NCI-H345 (cell line): ENCODE measurements around the gene GLP2R.
"Not testable (repeated sequence)": the region's sequence is repeated elsewhere in the genome, so short reads cannot be mapped to it uniquely, and the experiment has no call there.

Experiments used
- DNase-seq: peaks from one replicate; lab custom pipeline; 2025; lab: John Stamatoyannopoulos, UW

GLP2R gene

GRCh38 chr17:9825641-9826150 lies at the start of gene GLP2R:
GLP2R (plus strand) TSS chr17:9825924; CDS start chr17:9826064, 140 bp downstream.
- no peak for DNase-seq

- DNase-seq = no peak
These were observed 48.8 kb upstream of the GLP2R start for GRCh38 chr17:9776911-9777310.

- DNase-seq = no peak
These were observed 45.2 kb upstream of the GLP2R start for GRCh38 chr17:9780552-9780951.

DNA sequence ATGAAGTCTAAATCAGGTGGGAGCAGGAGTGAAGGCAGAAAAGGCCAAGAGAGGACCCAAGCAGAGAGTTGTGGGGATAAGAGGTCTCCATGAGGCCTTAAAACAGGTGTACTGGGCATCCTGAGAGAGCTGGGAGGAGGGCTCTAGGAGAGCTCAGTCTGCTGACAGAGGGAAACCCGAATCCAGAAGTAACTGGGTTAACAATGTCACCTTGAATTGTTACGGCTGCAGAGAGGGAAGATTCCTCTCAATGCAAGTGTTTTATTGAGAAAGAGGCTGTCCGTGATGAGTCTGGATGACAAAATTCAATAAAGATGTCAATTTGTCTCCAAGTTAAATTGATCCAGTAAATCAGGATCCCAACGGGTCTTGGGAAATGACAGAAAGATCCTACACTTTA lies 42.7 kb upstream of the GLP2R start:
- no peak for DNase-seq

DNA sequence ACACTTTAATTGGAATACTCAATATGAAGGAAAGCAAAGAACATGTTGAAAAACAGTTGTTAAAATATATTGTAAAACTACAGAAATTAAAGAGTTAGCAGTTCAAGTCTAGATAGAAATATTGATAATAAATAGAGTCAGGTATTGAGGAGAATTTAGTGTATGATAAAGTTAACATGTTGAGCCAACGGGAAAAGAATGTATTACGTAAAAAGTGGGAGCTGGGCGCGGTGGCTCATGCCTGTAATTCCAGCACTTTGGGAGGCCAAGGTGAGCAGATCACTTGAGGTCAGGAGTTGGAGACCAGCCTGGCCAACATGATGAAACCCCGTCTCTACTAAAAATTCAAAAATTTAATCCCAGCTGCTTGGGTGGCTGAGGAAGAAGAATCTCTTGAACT lies 42.3 kb upstream of the GLP2R start:
- DNase-seq = not testable (repeated sequence)

DNA sequence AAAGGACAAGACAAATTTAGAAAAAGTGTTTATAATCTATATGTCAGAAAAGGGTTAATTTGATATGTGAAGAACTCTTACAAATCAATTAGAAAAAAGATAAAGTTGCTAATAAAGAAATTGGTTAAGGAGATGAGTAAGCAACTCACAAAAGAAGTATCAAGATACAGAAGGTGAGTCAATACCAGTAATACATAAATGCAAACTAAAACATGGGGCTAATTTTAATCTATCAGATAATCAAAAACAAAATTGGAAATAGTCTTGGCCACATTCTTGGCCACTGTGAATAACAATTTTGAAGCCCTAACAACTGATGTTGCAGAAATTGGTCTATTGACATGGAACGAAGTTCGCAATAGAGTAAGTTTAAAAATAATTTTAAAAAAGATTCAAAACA lies 41.2 kb upstream of the GLP2R start:
- no peak for DNase-seq

DNA sequence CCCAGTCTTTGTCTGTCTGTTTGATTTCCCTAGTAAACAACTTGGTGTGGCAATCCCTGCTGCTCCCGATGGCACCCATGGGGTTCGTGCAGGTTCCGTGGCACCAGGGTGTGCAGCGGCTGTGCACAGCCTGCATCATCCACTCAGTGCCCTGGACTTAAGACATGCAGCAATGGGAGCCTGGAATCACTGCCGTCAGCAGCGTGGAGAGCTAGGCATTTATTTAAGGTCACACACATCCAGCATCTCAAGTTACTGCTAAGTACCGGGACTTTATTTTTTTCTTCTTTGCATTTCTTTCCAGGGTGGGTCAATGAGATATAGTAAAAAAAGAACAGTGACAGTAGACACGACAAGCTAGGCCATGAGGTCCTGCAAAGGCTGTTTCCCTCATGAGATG lies 37.1 kb upstream of the GLP2R start:
- no peak for DNase-seq

DNA sequence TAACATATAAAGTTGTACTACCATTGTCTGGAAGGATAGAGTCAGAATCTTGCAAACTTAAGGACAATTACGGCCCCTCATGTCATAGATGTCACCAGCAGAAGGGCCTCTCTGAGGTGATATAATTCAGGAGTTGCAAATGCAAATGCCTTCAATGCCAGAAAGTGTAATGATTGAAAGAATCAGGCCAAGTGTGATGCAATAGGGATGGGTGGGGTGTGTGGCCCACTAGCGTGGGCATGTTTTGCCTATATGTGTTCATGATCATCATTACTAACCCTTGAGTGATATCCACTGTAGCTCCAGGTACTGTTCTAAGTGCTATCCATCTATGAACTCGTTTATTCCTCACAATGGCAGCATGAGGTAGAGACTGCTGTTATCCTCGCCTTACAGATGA lies 35.4 kb upstream of the GLP2R start:
- no peak for DNase-seq

- DNase-seq = no peak
These were observed 34.5 kb upstream of the GLP2R start, which contains the start of gene DHRS7C for GRCh38 chr17:9790889-9791876. DHRS7C (minus strand) TSS chr17:9791592; CDS start chr17:9791284, 308 bp downstream.

GRCh38 chr17:9792181-9792840 lies 33.4 kb upstream of the GLP2R start:
- DNase-seq = no peak

DNA sequence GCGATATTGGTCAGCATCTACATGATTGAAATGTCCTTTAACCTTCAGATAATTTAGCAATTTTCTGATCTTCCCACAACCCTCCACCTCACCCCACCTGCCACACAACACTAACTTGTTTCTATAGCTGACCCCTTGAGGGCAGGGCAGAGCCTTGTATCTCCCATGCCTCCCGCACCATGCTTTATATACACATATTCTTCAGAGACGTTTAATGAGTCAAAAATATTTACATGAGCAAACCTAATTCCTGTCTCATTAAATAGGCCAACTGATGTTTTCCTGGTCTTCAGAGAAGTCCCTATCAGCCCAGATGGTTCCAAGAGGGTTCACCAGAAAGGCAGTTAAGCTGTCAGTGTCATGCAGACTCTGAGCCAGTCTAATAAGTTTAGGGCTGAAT lies 27.7 kb upstream of the GLP2R start:
- no peak for DNase-seq

DNA sequence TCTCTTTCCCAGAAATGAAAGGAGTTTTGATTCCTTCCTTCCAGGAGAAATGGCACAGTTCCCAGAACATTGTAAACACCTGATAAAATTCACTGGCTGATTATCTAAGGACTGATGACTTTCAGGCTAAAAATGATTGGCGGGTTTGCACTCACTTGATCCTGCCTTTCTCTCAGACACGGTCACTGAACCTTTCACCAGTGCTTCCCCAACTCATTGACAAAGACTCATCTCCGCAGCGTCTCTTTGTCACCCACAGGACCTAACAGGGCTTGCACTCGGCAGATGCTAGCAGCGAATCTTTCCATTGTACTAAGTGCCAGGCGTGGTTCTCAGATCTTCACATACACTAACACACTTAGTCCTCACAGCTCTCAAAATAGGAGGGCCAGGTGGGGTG lies 27.0 kb upstream of the GLP2R start:
- no peak for DNase-seq

GRCh38 chr17:9801505-9801904 lies 24.2 kb upstream of the GLP2R start:
- no peak for DNase-seq

DNA sequence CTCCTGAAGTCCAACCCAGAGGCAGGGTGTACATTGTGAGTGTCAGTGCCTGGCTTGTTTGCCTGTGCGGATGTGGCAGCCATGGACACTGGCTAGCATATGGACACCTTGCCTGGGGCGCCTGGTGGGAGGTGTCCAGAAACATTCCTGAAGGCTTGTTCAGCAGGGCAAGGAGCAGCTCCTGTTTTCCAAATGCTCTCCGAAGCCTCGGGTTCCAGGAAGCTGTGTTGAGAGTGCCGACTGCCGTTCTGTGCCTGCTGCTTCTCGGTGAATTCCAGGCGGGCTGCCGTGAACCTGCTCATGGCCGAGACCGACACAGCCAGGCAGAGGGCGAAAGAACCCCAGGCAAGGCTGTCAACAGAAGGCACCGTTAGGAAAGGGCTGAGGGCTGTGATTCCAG lies 23.4 kb upstream of the GLP2R start:
- DNase-seq = no peak

- DNase-seq = no peak
These were observed 23.0 kb upstream of the GLP2R start for GRCh38 chr17:9802697-9803096.

DNA sequence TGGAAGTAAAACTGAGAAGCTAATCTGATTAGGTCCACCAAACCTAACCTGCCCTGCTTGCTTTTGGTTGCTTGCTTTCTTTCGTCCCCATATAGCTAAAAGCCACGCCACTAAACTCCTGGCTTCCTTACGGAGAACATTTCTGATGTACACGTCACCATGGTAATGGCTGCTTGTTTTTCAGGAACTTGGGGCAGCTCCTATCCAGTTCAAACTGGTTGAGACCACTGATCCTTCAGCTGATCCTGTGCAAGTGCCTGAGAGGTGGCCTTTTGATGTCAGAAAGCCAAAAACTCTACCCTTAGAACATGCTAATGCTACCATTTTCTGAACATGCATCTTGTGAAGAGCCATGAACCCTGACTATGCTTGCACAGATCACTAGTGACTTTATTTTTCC lies 20.0 kb upstream of the GLP2R start:
- DNase-seq = no peak

GRCh38 chr17:9806699-9807098 lies 19.0 kb upstream of the GLP2R start:
- no peak for DNase-seq

- DNase-seq = no peak
These were observed 16.3 kb upstream of the GLP2R start for GRCh38 chr17:9809409-9809808.

DNA sequence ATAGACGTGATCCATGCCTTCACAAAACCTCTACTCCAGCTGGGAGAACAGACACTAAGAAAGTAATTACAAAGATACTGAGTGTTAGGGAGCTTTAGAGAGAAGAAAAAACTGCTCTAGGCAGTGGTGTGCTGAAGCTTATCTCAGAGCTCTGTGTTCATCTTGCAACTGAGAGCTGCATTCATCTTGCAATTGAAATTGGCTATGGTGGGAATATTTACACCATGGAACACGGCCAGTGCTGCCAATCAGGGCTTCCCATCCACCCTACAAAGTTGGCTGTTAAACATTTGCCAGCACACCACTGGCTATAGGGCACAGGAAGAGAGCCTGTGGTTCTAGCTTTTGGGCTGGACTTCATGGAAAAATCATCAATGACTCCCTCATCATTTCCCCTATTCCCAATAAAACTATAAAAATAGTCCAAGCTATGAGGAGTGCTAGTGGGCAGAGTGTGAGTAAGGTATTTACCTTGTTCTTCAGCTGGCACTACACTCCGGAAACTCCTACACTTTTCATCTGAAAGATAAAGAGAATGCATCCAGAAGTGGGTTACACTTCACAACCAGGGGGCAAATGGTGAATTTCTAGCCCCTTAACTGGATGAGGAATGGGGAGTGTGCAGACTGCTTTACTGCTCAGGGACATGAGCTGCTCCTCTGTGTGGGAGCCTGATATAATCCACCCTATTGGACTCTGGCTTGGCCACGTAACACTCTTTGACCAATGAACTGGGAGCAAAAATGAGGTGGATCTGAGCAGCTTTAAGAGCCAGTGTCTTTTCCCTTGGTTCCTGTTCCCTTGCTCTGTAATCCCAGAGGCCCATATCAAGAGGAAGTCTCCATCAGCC lies 15.4 kb upstream of the GLP2R start:
- no peak for DNase-seq

DNA sequence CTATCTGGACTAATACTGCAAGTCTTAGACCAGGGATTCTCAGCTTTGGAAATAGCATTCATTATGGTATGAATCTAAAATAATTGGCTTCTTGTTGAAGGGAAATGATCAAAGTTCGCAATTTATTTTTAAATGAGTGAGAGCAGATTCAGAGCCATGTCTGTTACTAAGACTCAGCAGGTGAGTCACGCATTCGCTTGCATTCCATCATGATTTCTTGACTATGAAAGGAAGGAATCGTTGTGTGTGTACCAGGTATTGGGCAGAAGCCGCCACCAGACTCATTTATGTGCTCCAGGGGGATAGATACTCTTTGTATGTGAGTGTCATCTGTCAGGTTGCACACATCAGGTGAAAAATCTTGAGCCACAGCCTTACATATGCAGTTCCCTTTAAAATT lies 14.6 kb upstream of the GLP2R start:
- no peak for DNase-seq

DNA sequence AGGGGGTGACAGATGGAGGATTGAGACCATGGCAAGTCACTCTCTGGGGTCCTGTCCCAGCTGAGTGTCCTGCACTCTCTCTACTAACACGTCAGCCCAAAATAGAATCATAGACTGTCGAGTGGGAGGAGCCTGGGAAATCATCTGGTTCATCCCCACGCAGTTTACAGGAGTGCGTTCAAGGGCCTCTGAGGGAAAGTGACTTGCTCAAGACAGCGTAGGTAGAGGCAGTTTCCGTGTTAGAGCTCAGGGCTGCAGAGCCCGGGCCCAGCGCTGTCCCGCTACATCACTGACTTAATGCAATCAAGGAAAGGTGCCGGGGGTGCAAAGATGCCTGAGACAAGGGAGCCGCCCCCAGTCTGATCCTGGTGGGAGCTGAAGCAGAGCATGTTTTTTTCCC lies 14.2 kb upstream of the GLP2R start:
- no peak for DNase-seq

DNA sequence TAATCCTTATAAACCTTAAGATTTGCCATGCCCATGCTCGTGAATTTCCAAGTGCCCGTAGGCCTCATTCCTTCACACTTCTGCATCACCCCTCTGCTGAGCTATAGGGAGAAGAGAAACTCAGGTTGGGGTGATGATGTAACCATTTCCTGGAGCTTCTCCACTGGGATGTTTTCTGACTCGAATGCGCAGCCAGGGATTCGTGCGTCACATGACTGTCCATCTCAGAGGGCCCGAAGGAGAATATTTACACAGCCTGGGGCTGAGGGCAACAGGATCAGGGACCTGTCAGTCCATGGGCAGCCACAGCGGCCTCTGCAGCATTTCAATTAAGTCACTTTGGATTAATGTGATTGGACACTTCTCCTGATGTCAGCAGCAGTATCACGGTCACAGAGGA lies 12.6 kb upstream of the GLP2R start:
- DNase-seq = no peak
